Duodenal mucosa (tissue), 2 donors: ENCODE results near the gene MEI1.
"Not testable (repeated sequence)": the region's sequence is repeated elsewhere in the genome, so short reads cannot be mapped to it uniquely, and the experiment has no call there.

ENCODE experiments used
- H3K27ac ChIP-seq: one replicate; pipeline ENCODE4 v1.7.0; 2013; ENCODE audit warnings: low read depth, low read length
- H3K27me3 ChIP-seq, 2 donors: one replicate each; pipeline ENCODE4 v1.7.0; 2013; ENCODE audit warnings: low read length in 2 of 2, control low read depth in 1 of 2; ENCODE audit not compliant: insufficient read depth in 2 of 2, control insufficient read depth in 1 of 2
- H3K36me3 ChIP-seq, 2 donors: one replicate each; pipeline ENCODE4 v1.7.0; 2013; ENCODE audit warnings: low read length in 2 of 2, control low read depth in 1 of 2; ENCODE audit not compliant: insufficient read depth in 2 of 2, control insufficient read depth in 1 of 2
- H3K4me1 ChIP-seq, 2 donors: one replicate each; pipeline ENCODE4 v1.7.0; 2013; ENCODE audit warnings: low read length in 2 of 2, control low read depth in 1 of 2; ENCODE audit not compliant: insufficient read depth in 2 of 2, control insufficient read depth in 1 of 2
- H3K4me3 ChIP-seq, 2 donors: one replicate each; pipeline ENCODE4 v1.7.0; 2013; ENCODE audit warnings: low read length in 2 of 2, low read depth in 1 of 2
- H3K9ac ChIP-seq, 2 donors: one replicate each; pipeline ENCODE4 v1.7.0; 2013; ENCODE audit warnings: low read length in 2 of 2, low read depth in 1 of 2
- H3K9me3 ChIP-seq, 2 donors: one replicate each; pipeline ENCODE4 v1.7.0; 2013; ENCODE audit warnings: low read length in 2 of 2, control low read depth in 1 of 2; ENCODE audit not compliant: control insufficient read depth in 1 of 2

The MEI1 gene

GRCh38 chr22:41733241-41733640 lies 33.9 kb downstream of the MEI1 start:
- not testable (repeated sequence) for H3K9me3 ChIP-seq, H3K4me3 ChIP-seq, H3K36me3 ChIP-seq, H3K27me3 ChIP-seq, H3K27ac ChIP-seq, H3K4me1 ChIP-seq, H3K9ac ChIP-seq

GRCh38 chr22:41739576-41739975 lies 40.3 kb downstream of the MEI1 start:
- Histone ChIP-seq H3K4me3 (no peak overlapping the region), H3K9me3 (no peaks in the 10 kb centered on the region), H3K27me3 (peaks cover 0 to 4% of the 10 kb centered on the region in 2 donors), H3K27ac (no peak overlapping the region), H3K36me3 (no peaks in the 10 kb centered on the region), H3K9ac (no peak overlapping the region), H3K4me1 (no peaks in the 10 kb centered on the region)

GRCh38 chr22:41742918-41743317 lies 43.6 kb downstream of the MEI1 start:
- Histone ChIP-seq H3K36me3 (no peaks in the 10 kb centered on the region), H3K4me1 (no peaks in the 10 kb centered on the region), H3K27ac (no peak overlapping the region), H3K4me3 (no peak overlapping the region), H3K9me3 (no peaks in the 10 kb centered on the region), H3K9ac (no peak overlapping the region), H3K27me3 (no peaks in the 10 kb centered on the region)

GRCh38 chr22:41745968-41746367 lies 46.7 kb downstream of the MEI1 start:
- no peaks in the 10 kb centered on the region for H3K27me3 ChIP-seq
- no peak overlapping the region for H3K4me3 ChIP-seq
- H3K36me3 ChIP-seq = no peaks in the 10 kb centered on the region
- H3K27ac ChIP-seq = no peak overlapping the region
- no peaks in the 10 kb centered on the region for H3K9me3 ChIP-seq
- H3K4me1 ChIP-seq = no peaks in the 10 kb centered on the region
- H3K9ac ChIP-seq = no peak overlapping the region

- no peak overlapping the region for H3K27ac ChIP-seq
- no peaks in the 10 kb centered on the region for H3K27me3 ChIP-seq
- no peaks in the 10 kb centered on the region for H3K9me3 ChIP-seq
- H3K36me3 ChIP-seq = no peaks in the 10 kb centered on the region
- H3K4me1 ChIP-seq = no peaks in the 10 kb centered on the region
- H3K4me3 ChIP-seq = no peak overlapping the region
- no peak overlapping the region for H3K9ac ChIP-seq
These were observed 47.5 kb downstream of the MEI1 start for GRCh38 chr22:41746567-41747400.

GRCh38 chr22:41752011-41752970 lies 53.0 kb downstream of the MEI1 start:
- no peaks in the 10 kb centered on the region for H3K9me3 ChIP-seq
- no peaks in the 10 kb centered on the region for H3K36me3 ChIP-seq
- no peaks in the 10 kb centered on the region for H3K27me3 ChIP-seq
- H3K27ac ChIP-seq = no peak overlapping the region
- no peak overlapping the region for H3K4me3 ChIP-seq
- H3K4me1 ChIP-seq = no peaks in the 10 kb centered on the region
- H3K9ac ChIP-seq = no peak overlapping the region

GRCh38 chr22:41753984-41754383 lies 54.7 kb downstream of the MEI1 start:
- H3K9ac ChIP-seq = no peak overlapping the region
- H3K27me3 ChIP-seq = no peaks in the 10 kb centered on the region
- no peaks in the 10 kb centered on the region for H3K9me3 ChIP-seq

GRCh38 chr22:41757502-41757901 lies 58.2 kb downstream of the MEI1 start:
- Histone ChIP-seq H3K4me3 (no peak overlapping the region), H3K27ac (no peak overlapping the region), H3K9me3 (no peaks in the 10 kb centered on the region), H3K9ac (no peak overlapping the region), H3K4me1 (no peaks in the 10 kb centered on the region), H3K36me3 (no peaks in the 10 kb centered on the region), H3K27me3 (no peaks in the 10 kb centered on the region)

More at GRCh38 chr22:41753984-41754383, 54.7 kb downstream of the MEI1 start:
- H3K36me3 ChIP-seq = no peaks in the 10 kb centered on the region
- no peak overlapping the region for H3K27ac ChIP-seq
- no peaks in the 10 kb centered on the region for H3K4me1 ChIP-seq
- H3K4me3 ChIP-seq = no peak overlapping the region

GRCh38 chr22:41758231-41758630 lies 58.9 kb downstream of the MEI1 start:
- Histone ChIP-seq H3K4me3 (no peak overlapping the region), H3K9ac (no peak overlapping the region), H3K27ac (no peak overlapping the region), H3K36me3 (no peaks in the 10 kb centered on the region), H3K4me1 (no peaks in the 10 kb centered on the region), H3K9me3 (no peaks in the 10 kb centered on the region), H3K27me3 (no peaks in the 10 kb centered on the region)
